Dermis microvascular lymphatic vessel endothelial cell (primary cell): Measurements from ENCODE around the gene F8A1. TPM values are rescaled to one million over a fixed set of nuclear protein-coding genes. Genes with fewer than 3 reads are reported as not detected.
A peak's percentile ranks its signal among the peaks of the same experiment; 100 is the strongest.
"Not testable (repeated sequence)": the region's sequence is repeated elsewhere in the genome, so short reads cannot be mapped to it uniquely, and the experiment has no call there.

ENCODE experiments used
- DNase-seq, 2 donors: peaks; one replicate each; pipeline versions ENCODE4 v3.0.0 to v3.0.0-alpha.2; 2010; ENCODE audit warnings: low read depth in 2 of 2
- total RNA-seq: library from RNA; depleted of rRNA; stranded (reverse); fragments of >200 nt; gene quantifications from 2 replicates; pipeline ENCODE4 v1.2.1, GENCODE V29; 2014

Gene F8A1
- 0.51 and 2.8 TPM in 2 replicates for total RNA-seq

- not testable (repeated sequence) for DNase-seq
These were observed at the start of gene F8A1 for GRCh38 chrX:154886069-154886788. TSS of gene F8A1 (plus strand) at chrX:154886355. CDS start at chrX:154886375, 20 bp downstream.

DNA sequence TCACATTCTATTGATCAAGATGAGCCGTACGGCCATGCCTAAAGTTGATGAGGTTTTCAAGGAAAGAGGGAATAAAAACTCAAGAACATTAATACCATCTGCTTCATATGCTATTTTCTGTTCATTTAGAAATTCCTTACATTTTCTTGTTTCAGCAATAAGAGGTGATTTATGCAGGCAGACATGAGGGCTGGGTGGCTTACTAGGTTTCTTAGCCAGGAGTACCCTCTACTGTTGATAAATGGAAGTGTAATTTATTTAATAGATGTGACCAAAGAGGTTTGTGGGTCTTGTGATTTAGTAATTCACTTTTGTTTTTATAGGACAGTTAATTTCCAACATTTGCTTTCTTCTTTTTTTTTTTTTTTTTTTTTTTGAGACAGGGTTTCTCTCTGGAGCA is 45.3 kb upstream of the F8A1 start:
- DNase-seq, result peak; percentile 60 to 68

DNA sequence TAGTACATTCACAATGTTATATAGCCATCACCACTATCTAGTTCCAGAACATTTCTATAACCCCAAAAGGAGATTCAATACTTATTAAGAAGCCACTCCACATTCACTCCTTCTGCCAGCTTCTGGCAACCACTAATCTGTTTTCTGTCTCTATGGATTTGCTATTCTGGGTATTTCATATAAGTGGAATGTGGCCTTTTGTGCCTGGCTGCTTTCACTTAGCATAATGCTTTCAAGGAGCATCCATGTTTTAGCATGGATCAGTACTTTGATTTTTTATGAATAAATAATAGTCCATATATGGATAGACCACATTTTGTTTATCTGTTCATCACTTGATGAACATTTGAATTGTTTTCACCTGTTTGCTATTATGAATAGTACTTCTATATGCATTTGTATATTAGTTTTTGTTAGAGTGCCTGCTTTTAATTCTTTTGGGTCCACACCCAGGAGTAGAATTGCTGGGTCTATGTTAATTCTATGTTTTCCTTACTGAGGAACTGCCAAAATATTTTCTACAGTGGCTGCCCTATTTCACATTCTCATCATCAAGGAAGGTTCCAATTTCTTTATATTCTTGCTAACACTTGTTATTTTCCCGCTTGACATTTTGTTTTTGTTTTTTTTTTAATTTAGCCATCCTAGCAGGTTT is 35.1 kb upstream of the F8A1 start:
- DNase-seq, result no peak

DNA sequence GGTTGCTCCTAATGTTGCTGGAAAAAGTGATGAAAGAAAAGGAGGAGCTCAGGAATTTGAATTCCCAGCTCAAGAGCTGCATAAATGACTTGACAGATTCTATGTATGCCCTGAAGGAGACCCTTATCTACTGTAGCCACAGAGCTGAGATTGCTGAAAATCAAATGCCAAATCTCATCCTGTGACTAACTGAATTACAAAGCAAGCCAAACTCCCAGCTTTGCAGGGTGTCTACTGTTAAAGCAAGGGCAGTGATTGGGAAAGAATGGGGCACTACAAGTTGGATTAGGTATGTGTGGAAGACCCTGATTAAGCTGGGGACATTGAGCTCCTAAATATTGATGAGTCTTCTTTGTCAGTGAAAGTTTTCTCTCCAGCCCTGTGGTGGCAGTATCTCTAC is 30.9 kb upstream of the F8A1 start:
- no peak for DNase-seq

GRCh38 chrX:154868522-154868921 is 17.6 kb upstream of the F8A1 start:
- DNase-seq, result not testable (repeated sequence)

- no peak for DNase-seq
These were observed 12.8 kb upstream of the F8A1 start for GRCh38 chrX:154873329-154873728.

DNA sequence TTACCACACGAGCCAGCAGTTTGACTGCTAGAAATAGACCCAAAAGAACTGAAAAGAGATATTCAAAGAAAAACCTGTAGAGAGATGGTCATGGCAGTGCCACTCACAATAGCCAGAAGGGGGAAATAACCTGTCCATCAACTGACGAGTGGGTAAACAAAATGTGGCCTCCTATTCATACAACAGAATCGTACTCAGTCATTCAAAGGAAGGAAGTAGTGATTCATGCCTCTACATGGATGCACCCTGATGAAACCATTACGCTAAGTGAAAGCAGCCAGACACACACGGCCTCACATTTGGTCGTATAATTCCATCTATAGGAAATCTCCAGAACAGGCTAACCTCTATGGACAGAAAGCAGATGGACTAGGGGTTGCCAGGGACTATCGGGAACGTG is 2.1 kb upstream of the F8A1 start:
- DNase-seq, result not testable (repeated sequence)

GRCh38 chrX:154885057-154885456 is 1.1 kb upstream of the F8A1 start:
- DNase-seq, result not testable (repeated sequence)

DNA sequence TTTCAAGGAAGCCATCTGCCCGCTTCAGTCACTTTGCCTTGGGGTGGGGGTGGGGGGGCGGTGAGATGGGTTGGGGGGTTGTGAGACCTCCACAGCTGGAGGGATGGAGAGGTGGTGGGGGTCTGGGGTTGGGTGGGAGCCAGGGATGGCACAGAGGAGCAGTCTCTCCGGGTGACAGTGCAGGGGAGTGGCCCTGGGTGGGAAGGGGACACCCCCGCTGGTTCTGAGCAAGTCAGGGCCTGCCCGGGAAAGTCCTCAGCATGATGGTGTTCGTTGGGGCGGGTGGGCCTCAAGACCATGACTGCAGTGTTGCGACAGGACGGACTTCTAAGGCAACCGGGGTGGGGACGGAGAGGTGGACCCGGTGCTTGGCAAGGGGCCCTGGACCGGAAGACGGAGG is 606 bp upstream of the F8A1 start:
- DNase-seq, result not testable (repeated sequence)

- DNase-seq, result not testable (repeated sequence)
These were observed 650 bp downstream of the F8A1 start for GRCh38 chrX:154886789-154887221.

GRCh38 chrX:154890990-154891639 is 5.0 kb downstream of the F8A1 start:
- no peak for DNase-seq

- no peak for DNase-seq
These were observed 6.1 kb downstream of the F8A1 start for GRCh38 chrX:154892296-154892695.

DNA sequence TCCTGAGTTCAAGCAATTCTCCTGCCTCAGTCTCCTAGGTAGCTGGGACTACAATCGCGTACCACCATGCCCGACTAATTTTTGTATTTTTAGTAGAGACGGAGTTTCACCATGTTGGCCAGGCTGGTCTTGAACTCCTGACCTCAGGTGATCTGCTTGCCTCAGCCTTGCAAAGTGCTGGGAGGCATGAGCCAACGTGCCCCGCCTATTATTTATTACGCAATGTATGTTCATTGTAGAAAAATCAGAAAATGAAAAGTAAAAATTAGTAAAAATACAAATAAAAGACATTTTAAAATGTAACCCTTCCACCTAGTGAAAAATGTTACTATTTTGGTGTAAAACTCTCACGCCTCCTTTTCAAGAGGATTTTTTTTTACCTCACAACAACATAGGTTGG is 14.2 kb downstream of the F8A1 start:
- DNase-seq, result no peak

DNA sequence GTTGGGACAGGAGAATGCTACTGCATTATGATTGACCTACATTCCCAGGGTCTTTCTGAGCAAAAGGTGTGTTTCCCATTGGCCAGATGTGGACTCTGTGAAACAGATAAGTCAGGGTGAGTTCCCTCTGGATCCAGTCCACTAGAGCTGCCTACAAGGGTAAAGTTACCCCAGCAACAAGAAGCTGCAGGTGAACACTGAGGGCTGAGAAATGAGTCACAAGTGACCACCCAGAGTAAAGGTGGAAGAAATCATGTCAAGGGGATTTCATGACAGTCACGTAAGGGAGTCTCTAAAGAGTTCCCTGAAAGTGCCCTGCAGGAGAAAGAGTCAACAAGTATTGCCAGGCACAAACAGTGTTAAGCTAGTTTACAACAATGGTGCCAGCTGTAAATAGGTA is 16.3 kb downstream of the F8A1 start:
- DNase-seq, result no peak

DNA sequence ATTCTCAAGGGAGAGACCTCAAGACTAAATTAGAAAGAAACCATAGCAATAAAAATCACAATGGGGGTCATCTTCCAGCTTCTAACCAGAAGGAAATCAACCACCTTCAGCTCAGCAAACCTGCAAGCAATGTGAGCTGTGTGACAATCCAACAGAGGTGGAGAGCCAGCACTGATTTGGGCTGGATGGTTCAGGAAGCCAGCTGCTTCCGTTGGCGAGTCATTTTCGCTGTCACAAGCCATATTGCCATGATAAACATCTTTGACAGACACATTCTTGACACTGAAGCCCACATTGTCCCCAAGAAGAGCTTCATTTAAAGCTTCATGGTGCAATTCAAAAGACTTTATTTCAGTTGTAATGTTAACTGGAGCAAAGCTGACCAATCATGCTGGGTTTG is 22.7 kb downstream of the F8A1 start:
- peak; percentile 30 for DNase-seq

DNA sequence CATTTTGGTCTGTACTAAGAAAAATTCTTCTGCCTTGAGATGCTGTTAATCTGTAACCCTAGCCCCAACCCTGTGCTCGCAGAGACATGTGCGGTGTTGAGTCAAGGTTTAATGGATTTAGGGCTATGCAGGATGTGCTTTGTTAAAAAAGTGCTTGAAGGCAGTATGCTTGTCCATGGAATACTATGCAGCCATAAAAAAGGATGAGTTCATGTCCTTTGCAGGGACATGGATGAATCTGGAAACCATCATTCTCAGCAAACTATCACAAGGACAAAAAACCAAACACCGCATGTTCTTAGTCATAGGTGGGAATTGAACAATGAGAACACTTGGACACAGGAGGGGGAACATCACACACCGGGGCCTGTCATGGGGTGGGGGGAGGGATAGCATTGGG is 23.9 kb downstream of the F8A1 start:
- DNase-seq, result not testable (repeated sequence)

DNA sequence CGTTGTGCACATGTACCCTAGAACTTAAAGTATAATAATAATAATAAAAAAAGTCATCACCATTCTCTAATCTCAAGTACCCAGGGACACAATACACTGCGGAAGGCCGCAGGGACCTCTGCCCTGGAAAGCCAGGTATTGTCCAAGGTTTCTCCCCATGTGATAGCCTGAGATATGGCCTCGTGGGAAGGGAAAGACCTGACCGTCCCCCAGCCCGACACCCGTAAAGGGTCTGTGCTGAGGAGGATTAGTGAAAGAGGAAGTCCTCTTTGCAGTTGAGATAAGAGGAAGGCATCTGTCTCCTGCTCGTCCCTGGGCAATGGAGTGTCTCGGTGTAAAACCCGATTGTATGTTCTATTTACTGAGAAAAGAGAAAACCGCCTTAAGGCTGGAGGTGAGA is 24.4 kb downstream of the F8A1 start:
- DNase-seq, result not testable (repeated sequence)

- DNase-seq, result no peak
These were observed 27.9 kb downstream of the F8A1 start for GRCh38 chrX:154914052-154914451.

GRCh38 chrX:154918060-154918483 is 31.9 kb downstream of the F8A1 start:
- peak; percentile 55 to 57 for DNase-seq

GRCh38 chrX:154924771-154925170 is 38.6 kb downstream of the F8A1 start:
- DNase-seq, result not testable (repeated sequence)
